Glutamatergic neuron (in vitro differentiated cells): ENCODE measurements around the gene CDRT4. TPM values are rescaled to one million over a fixed set of nuclear protein-coding genes. Genes with fewer than 3 reads are reported as not detected.

ENCODE experiments used
- DNase-seq: peaks from one replicate; pipeline ENCODE4 v3.0.0; 2022
- H3K27ac Mint-ChIP-seq: one replicate; pipeline ENCODE4 v1.8.0; 2020; ENCODE audit warnings: mild to moderate bottlenecking, mixed read lengths, inconsistent platforms; ENCODE audit not compliant: unreplicated experiment
- H3K27me3 Mint-ChIP-seq: one replicate; pipeline ENCODE4 v1.8.0; 2020; ENCODE audit warnings: mild to moderate bottlenecking, moderate library complexity, mixed read lengths, inconsistent platforms; ENCODE audit not compliant: unreplicated experiment
- H3K36me3 Mint-ChIP-seq: one replicate; pipeline ENCODE4 v1.8.0; 2020; ENCODE audit warnings: mild to moderate bottlenecking, mixed read lengths, inconsistent platforms; ENCODE audit not compliant: unreplicated experiment
- H3K4me1 Mint-ChIP-seq: one replicate; pipeline ENCODE4 v1.8.0; 2020; ENCODE audit warnings: mild to moderate bottlenecking, low read depth, mixed read lengths, inconsistent platforms; ENCODE audit not compliant: unreplicated experiment
- H3K4me3 Mint-ChIP-seq: one replicate; pipeline ENCODE4 v1.8.0; 2020; ENCODE audit warnings: mild to moderate bottlenecking, mixed read lengths, inconsistent platforms; ENCODE audit not compliant: unreplicated experiment
- H3K9me3 Mint-ChIP-seq: one replicate; pipeline ENCODE4 v1.8.0; 2020; ENCODE audit warnings: mild to moderate bottlenecking, moderate library complexity, mixed read lengths, inconsistent platforms; ENCODE audit not compliant: unreplicated experiment
- long read RNA-seq: library from polyadenylated mRNA; unstranded; transcript quantifications from one replicate; pipeline ENCODE4 v2.0.0, GENCODE V29; 2020; ENCODE audit not compliant: unreplicated experiment
- total RNA-seq: library from RNA; stranded (reverse); fragmentation: NEBNext Ultra II Directional; extraction: Animal tissue kit (Norgen Biotek cat#: 25700); gene quantifications from one replicate; pipeline ENCODE4 v1.2.1, GENCODE V29; 2021; ENCODE audit not compliant: unreplicated experiment
- TF ChIP-seq, protein P1 (sequence below): fragments of 200-600 bp; sonication (generic); IDR thresholded peaks from one replicate; pipeline ENCODE4 v1.5.0; 2021; ENCODE audit not compliant: partially characterized antibody, unreplicated experiment

The CDRT4 gene
- 13.1 TPM for total RNA-seq
- long read RNA-seq: 0 reads

GRCh38 chr17:15467592-15467991, at the start of gene CDRT4:
TSS of gene CDRT4 (minus strand) at chr17:15467621. CDS start at chr17:15440238, 27,383 bp downstream.
- DNase-seq: no peak
- peaks cover 3% of the 10 kb centered on the region for H3K9me3 Mint-ChIP-seq
- no peaks in the 10 kb centered on the region for H3K4me1 Mint-ChIP-seq
- H3K4me3 Mint-ChIP-seq: no peak within 1 kb of the TSS
- H3K27ac Mint-ChIP-seq: no peak within 1 kb of the TSS
- H3K27me3 Mint-ChIP-seq: peaks cover 2% of the 10 kb centered on the region
- TF ChIP-seq, protein P1, sequence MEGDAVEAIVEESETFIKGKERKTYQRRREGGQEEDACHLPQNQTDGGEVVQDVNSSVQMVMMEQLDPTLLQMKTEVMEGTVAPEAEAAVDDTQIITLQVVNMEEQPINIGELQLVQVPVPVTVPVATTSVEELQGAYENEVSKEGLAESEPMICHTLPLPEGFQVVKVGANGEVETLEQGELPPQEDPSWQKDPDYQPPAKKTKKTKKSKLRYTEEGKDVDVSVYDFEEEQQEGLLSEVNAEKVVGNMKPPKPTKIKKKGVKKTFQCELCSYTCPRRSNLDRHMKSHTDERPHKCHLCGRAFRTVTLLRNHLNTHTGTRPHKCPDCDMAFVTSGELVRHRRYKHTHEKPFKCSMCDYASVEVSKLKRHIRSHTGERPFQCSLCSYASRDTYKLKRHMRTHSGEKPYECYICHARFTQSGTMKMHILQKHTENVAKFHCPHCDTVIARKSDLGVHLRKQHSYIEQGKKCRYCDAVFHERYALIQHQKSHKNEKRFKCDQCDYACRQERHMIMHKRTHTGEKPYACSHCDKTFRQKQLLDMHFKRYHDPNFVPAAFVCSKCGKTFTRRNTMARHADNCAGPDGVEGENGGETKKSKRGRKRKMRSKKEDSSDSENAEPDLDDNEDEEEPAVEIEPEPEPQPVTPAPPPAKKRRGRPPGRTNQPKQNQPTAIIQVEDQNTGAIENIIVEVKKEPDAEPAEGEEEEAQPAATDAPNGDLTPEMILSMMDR: no peak
- H3K36me3 Mint-ChIP-seq: no peaks in the 10 kb centered on the region

DNA sequence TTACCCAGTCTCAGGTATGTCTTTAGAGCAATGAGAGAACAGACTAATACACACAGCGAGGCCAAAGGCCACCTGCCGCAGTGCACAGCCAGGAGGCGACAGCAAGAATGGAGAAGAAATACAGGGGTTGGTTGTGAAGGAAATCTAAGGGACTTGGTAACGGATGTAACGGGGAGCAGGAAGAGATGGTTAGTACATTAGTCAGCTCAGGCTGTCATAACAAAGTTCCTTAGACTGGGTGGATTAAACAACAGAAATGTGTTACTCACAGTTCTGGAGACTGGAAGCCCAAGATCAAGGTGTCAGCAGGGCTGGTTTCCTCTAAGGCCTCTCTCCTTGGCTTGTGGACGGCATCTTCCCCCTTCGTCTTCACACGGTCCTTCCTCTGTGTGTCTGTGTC, 48.7 kb upstream of the CDRT4 start:
- Mint-ChIP-seq H3K36me3 (peaks cover 20% of the 10 kb centered on the region), H3K27me3 (no peaks in the 10 kb centered on the region), H3K27ac (no peak overlapping the region), H3K9me3 (no peaks in the 10 kb centered on the region), H3K4me3 (no peak overlapping the region), H3K4me1 (no peaks in the 10 kb centered on the region)
- TF ChIP-seq, protein P1: no peak
- no peak for DNase-seq

GRCh38 chr17:15514469-15514868, 47.0 kb upstream of the CDRT4 start:
- DNase-seq: no peak
- no peak overlapping the region for H3K4me3 Mint-ChIP-seq
- H3K9me3 Mint-ChIP-seq: peaks cover 3% of the 10 kb centered on the region
- H3K36me3 Mint-ChIP-seq: peaks cover 20% of the 10 kb centered on the region
- TF ChIP-seq, protein P1: no peak
- H3K27me3 Mint-ChIP-seq: no peaks in the 10 kb centered on the region
- no peaks in the 10 kb centered on the region for H3K4me1 Mint-ChIP-seq
- H3K27ac Mint-ChIP-seq: no peak overlapping the region

DNA sequence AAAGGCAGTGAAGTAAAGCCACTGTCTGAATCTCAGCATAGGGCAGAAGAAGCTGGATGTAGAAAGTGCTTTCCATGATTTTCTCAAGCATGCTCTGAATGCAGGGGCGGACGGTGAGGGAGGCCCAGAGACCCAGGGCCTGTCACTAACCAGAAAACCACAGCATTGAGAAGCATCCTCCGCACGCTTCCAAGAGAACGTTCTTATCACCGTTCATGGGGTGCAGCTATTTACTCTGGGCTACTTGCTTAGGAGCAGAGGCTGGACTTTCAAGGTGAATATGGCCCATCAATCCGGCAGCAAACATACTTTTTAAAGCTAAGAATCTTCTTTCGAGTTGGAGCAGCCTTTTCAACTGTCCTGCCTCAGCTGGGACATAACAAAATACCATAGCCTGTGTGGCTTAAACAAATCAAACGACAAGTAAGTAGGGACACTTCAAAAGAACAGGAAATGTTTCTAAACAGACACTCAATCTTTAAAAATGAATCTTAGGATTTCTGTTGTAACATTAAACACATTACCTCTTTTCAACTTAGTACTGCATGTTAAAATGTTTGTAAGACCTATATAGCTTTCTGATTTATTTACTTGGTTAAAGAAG, 46.5 kb upstream of the CDRT4 start:
- no peaks in the 10 kb centered on the region for H3K27me3 Mint-ChIP-seq
- H3K36me3 Mint-ChIP-seq: peaks cover 20% of the 10 kb centered on the region
- H3K9me3 Mint-ChIP-seq: peaks cover 3% of the 10 kb centered on the region
- TF ChIP-seq, protein P1: no peak
- H3K4me1 Mint-ChIP-seq: no peaks in the 10 kb centered on the region
- no peak for DNase-seq
- no peak overlapping the region for H3K4me3 Mint-ChIP-seq
- no peak overlapping the region for H3K27ac Mint-ChIP-seq

DNA sequence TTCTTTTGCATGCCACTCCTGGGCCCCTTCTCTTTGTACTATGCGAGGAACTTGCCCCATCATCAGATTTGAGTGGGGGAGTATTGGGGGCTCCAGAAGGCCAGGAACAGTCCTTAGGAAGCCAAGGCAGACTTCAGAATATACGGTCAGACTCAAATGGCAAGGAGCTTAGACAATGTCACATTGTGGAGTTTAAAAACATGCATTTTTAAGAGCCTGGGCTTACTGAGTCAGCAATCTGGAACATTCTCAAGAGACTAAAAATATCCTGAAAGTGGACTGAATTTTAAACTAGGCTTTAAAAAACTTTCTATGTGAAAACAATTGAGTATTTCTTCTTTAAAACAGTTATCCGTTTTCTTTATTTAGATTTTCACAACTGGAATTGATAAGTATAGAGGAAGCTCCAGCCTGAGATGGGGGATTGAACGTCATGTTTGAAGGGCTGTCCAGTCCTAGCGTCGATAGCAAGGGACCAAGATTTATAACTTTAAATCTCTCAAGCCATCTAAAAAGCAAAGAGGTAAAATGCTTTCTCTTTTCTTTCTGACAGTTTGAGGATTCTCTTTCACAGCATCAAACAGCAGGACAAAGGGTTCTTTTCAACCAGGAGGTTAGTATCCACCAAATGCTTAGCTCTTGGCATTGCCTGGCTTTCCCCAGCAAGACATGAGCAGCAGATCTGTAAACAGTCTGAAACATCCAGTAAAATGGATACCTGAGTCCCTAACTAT, 45.8 kb upstream of the CDRT4 start:
- H3K4me3 Mint-ChIP-seq: no peak overlapping the region
- no peak overlapping the region for H3K27ac Mint-ChIP-seq

More for the DNA sequence above, 45.8 kb upstream of the CDRT4 start:
- no peaks in the 10 kb centered on the region for H3K4me1 Mint-ChIP-seq
- H3K27me3 Mint-ChIP-seq: no peaks in the 10 kb centered on the region
- TF ChIP-seq, protein P1: no peak
- no peak for DNase-seq
- H3K9me3 Mint-ChIP-seq: peaks cover 3% of the 10 kb centered on the region
- peaks cover 20% of the 10 kb centered on the region for H3K36me3 Mint-ChIP-seq
